22Rv1 (cell line): ENCODE data around the gene OR13J1.

Experiments used
- CTCF ChIP-seq: fragments of 450-650 bp; IDR thresholded peaks from 2 replicates; pipeline ENCODE4 v1.5.1; 2017; ENCODE audit warnings: mild to moderate bottlenecking
- ZFX ChIP-seq: fragments of 450-650 bp; IDR thresholded peaks from 2 replicates; pipeline ENCODE4 v1.6.1; 2017; ENCODE audit warnings: antibody characterized with exemption, borderline replicate concordance

- TF ChIP-seq CTCF (no peak), ZFX (no peak)
Measured at GRCh38 chr9:35912791-35913400, 42.7 kb upstream of the OR13J1 start.
